ENCODE results near the gene KCNK17.

The KCNK17 gene

DNA sequence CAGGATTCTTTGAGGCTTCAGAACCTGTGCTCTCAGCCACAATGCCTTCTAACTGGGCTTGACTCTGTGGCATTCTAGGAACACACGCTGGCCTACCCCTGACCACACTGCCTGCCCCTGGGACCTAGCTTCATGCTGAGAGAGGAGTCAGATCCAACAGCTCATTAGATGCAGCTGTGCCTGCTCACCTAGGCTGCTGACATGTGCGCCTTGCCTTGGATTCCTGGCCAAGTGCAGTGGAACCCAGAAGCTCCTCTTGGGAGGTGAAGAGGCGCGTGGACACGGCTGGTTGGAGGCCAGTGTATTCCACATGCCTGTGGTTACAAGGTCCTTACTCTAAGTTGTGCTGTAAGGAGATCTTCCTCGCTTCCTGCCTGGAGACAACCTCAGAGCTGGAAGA is 33.0 kb upstream of the KCNK17 start:
- TF ChIP-seq POLR2AphosphoS5 (IDR thresholded peaks at IDR 0.05; ENCODE audit: low read depth, low read length) (no peak), POLR2A (IDR thresholded peaks at IDR 0.05; ENCODE audit: low read depth, low read length) (no peak), TAF1 (IDR thresholded peaks at IDR 0.05; ENCODE audit: borderline replicate concordance, low read depth, low read length) (no peak)
- DNase-seq (ENCODE audit: insufficient read length), result no peak
- no peak for FAIRE-seq

DNA sequence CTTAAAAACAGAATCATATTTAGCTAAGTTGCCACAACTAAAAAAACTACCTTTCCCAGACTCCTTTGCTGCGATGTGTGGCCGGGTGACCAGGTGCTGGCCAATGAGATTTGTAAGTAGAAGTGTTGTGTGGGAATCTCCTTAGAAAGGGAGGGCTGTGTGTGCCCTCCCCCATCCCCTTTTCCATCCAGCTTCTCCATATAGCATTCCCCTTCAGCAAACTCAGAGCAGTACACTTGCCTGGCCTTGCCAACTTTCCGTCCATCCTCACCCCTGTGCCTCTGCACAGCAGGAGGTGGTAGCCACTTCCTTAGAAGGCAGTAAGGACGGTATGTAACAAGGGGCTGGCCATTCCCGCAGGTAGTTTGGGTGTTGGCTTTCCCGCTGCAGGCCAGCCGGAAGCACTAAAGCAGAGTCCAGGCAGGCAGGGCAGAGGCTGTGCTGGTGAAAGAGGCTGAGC is 30.6 kb upstream of the KCNK17 start:
- FAIRE-seq (no peak), DNase-seq (ENCODE audit: insufficient read length) (no peak)
- TF ChIP-seq POLR2AphosphoS5 (IDR thresholded peaks at IDR 0.05; ENCODE audit: low read depth, low read length) (no peak), TAF1 (IDR thresholded peaks at IDR 0.05; ENCODE audit: borderline replicate concordance, low read depth, low read length) (no peak), POLR2A (IDR thresholded peaks at IDR 0.05; ENCODE audit: low read depth, low read length) (no peak)

DNA sequence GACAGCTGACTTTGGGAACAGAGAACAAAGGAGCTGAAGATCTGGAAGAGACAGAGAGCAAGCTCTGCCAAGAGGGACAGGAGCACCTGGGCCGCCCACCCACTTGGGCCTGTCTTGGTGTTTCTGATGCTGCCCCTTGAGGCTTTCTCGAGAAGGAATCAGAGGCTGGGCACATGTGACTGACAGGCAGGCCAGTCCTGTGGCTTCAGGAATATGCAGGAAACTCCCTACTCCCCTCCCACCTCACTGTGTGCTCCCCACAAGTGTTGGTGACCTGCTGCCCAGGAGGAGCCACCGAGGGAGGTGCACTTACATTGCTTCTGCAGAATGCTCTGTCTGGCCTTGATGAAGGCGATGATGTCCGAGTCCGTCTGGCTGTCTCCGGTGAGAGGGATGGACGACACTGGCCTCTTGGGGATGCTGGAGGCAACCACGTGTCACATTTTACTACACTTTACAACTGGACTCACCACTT is 29.2 kb upstream of the KCNK17 start:
- no peak for DNase-seq (ENCODE audit: insufficient read length)
- no peak for TF ChIP-seq POLR2A (IDR thresholded peaks at IDR 0.05; ENCODE audit: low read depth, low read length)
- no peak for TF ChIP-seq TAF1 (IDR thresholded peaks at IDR 0.05; ENCODE audit: borderline replicate concordance, low read depth, low read length)
- TF ChIP-seq POLR2AphosphoS5 (IDR thresholded peaks at IDR 0.05; ENCODE audit: low read depth, low read length), result no peak
- peak; percentile 60 for FAIRE-seq

DNA sequence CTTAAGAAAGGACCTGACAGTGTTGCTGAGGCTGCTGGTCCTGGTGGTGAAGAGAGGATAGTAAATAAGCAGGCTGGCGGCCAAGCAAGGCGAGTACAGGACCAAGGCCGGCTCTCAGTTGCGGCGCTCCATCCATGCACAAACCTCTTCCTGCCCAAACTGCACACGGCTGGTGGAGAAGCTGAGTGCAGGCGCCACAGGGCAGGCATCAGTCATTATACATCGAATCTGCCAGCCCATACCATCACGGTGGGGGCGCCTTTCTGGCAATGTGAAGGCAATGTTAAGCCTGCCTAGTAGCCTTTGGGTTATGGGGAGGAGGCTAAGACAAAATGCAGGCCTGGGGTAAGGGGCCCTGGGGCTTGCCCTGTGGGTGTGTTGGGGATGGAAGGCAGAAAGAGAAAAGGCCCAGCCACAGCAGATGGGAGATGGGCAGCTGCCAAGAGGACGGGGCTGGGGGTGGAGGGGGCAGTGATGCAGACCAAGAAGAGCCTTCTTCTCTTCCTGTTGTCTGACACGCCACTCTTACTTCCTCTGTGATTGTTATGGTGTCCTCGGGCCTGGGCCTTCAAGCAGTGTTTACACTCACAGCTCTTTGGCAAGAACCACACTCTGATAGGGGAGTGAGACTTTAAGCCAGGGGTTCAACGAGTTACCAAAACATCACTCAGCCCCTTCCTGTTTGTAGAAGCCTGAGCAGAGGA is 28.6 kb upstream of the KCNK17 start:
- FAIRE-seq (no peak), DNase-seq (ENCODE audit: insufficient read length) (no peak)

DNA sequence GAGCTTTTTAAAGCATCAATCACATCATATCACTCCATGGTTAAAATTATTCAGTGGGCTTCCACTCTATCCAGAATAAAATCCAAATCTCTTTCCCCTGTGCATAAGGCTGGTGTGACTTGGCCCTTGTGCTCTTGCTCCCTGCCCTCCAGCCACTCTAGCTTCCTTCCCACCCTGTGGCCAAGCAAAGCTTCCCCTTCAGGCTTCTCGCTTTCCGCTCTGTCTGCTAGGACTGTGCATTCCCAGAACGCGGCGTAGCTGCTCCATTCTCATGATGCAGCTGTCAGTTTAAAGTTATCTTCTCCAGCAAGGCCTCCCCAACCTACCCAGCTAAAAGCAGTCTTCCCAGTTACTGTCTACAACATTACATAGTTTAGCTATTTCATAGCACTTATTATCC is 27.7 kb upstream of the KCNK17 start:
- TF ChIP-seq TAF1 (IDR thresholded peaks at IDR 0.05; ENCODE audit: borderline replicate concordance, low read depth, low read length), result no peak
- TF ChIP-seq POLR2AphosphoS5 (IDR thresholded peaks at IDR 0.05; ENCODE audit: low read depth, low read length), result no peak
- no peak for TF ChIP-seq POLR2A (IDR thresholded peaks at IDR 0.05; ENCODE audit: low read depth, low read length)
- no peak for FAIRE-seq
- no peak for DNase-seq (ENCODE audit: insufficient read length)

More for the DNA sequence above, 28.6 kb upstream of the KCNK17 start:
- no peak for TF ChIP-seq TAF1 (IDR thresholded peaks at IDR 0.05; ENCODE audit: borderline replicate concordance, low read depth, low read length)
- no peak for TF ChIP-seq POLR2AphosphoS5 (IDR thresholded peaks at IDR 0.05; ENCODE audit: low read depth, low read length)
- TF ChIP-seq POLR2A (IDR thresholded peaks at IDR 0.05; ENCODE audit: low read depth, low read length), result no peak

DNA sequence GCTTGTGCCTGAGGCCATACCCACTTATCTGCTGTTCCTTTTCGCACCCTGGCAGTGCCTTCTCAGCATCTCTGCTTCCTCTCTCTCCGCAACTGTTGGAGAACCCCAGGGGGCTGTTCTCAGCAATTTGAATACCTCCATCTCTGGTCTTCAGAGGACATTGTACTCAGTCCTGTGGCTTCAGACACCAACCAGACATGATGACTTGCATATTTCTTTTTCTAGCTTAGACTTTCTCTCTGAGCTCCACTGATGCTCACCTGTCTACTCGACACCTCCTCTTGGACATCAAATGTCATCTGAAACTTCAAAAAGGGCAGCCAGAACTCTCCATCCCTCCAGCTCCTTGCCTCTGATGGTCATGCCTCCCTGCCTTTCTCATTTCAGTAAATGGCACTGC is 27.1 kb upstream of the KCNK17 start:
- TF ChIP-seq POLR2A (IDR thresholded peaks at IDR 0.05; ENCODE audit: low read depth, low read length) (no peak), TAF1 (IDR thresholded peaks at IDR 0.05; ENCODE audit: borderline replicate concordance, low read depth, low read length) (no peak), POLR2AphosphoS5 (IDR thresholded peaks at IDR 0.05; ENCODE audit: low read depth, low read length) (no peak)
- FAIRE-seq, result no peak
- DNase-seq (ENCODE audit: insufficient read length), result no peak

DNA sequence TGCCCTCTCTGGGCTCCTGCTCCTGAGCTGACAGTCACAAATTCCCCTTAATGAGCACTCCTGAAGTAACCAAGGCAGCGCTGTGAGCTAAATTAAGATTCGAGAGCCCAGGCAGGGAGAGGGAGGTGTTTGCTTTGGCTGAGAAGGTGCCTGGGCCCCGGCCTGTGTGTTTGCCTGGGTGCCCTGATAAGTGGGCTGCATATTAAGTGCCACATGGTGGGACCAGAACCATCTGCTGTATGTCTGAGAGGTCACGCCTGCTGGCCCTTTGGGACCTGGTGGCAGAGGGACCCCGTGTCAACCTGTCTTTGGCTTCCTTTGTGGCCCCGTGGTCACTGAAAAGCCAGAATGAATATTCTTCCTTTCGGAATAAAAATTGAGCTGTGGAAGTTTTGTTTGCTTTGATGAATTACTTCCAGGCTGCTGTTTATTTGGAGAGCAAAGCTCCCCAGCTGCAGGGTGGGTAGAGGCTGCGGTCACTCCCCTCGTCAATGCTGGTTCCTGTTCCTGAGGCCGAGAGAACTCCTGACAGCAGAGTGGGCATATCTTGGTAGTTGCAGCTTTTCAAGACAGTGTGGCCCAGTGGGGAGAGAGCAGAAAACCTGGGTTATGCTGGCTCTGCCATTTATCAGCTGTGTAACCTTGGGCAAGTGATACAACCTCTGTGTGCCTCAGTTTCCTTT is 25.8 kb upstream of the KCNK17 start:
- DNase-seq (ENCODE audit: insufficient read length) (no peak), FAIRE-seq (no peak)

DNA sequence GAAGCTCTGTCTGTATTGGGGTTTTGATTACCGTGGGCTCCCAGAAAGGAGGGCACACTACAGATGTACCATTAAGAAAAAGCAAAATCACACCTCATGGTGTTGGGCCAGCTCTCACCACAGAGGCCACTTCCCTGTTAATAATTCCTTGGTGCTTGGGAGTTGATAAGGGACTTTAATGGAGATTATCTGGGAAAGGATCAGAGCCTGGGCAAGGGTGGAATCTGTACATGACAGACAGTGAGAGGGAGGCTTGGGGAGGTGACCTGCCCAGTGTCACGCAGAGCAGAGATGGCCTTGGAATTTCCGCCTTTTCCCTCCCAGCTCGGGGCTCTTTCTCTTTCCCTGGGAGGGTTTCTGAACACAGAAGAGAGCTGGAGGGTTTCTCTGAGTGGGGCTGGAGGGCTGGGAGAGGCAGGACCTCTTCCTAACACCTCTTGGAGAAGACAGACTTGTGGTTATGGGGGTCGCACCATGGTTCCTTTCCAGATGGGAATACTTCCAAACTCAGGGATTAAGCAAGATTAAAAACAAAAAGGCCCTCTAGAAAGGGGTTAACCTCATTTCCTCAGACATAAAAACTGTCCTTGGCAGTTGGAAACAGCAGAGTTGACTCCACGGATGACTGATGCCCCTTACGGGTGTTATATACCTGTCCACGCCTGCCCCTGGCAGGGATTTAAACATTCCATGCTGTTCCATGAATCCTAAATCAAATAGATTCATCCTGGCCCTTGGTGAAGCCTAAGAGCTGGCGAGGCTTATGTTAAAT is 25.1 kb upstream of the KCNK17 start:
- FAIRE-seq (no peak), DNase-seq (ENCODE audit: insufficient read length) (no peak)
- TF ChIP-seq POLR2AphosphoS5 (IDR thresholded peaks at IDR 0.05; ENCODE audit: low read depth, low read length) (no peak), TAF1 (IDR thresholded peaks at IDR 0.05; ENCODE audit: borderline replicate concordance, low read depth, low read length) (no peak), POLR2A (IDR thresholded peaks at IDR 0.05; ENCODE audit: low read depth, low read length) (no peak)

More for the DNA sequence above, 25.8 kb upstream of the KCNK17 start:
- TF ChIP-seq POLR2AphosphoS5 (IDR thresholded peaks at IDR 0.05; ENCODE audit: low read depth, low read length), result no peak
- no peak for TF ChIP-seq TAF1 (IDR thresholded peaks at IDR 0.05; ENCODE audit: borderline replicate concordance, low read depth, low read length)
- TF ChIP-seq POLR2A (IDR thresholded peaks at IDR 0.05; ENCODE audit: low read depth, low read length), result no peak

DNA sequence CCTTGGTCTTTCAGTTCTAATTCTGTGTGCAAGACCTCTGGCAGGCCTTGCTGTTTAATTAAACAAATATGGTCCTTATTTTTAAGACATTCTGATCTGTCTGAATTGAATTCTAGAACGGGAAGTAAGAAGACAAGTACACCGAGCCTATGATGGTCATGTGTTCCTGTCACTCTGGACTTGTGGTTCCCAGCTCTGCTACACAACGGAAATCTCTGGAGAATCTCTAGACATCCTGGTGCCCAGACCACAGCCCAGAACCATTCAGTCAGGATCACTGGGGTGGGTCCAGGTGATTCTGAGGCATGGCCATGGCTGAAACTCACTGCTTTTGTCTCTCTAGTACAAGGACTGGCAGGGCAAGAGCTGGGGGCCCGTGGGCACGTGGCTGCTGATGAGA is 24.2 kb upstream of the KCNK17 start:
- no peak for DNase-seq (ENCODE audit: insufficient read length)
- no peak for FAIRE-seq
- TF ChIP-seq TAF1 (IDR thresholded peaks at IDR 0.05; ENCODE audit: borderline replicate concordance, low read depth, low read length) (no peak), POLR2AphosphoS5 (IDR thresholded peaks at IDR 0.05; ENCODE audit: low read depth, low read length) (no peak), POLR2A (IDR thresholded peaks at IDR 0.05; ENCODE audit: low read depth, low read length) (no peak)

DNA sequence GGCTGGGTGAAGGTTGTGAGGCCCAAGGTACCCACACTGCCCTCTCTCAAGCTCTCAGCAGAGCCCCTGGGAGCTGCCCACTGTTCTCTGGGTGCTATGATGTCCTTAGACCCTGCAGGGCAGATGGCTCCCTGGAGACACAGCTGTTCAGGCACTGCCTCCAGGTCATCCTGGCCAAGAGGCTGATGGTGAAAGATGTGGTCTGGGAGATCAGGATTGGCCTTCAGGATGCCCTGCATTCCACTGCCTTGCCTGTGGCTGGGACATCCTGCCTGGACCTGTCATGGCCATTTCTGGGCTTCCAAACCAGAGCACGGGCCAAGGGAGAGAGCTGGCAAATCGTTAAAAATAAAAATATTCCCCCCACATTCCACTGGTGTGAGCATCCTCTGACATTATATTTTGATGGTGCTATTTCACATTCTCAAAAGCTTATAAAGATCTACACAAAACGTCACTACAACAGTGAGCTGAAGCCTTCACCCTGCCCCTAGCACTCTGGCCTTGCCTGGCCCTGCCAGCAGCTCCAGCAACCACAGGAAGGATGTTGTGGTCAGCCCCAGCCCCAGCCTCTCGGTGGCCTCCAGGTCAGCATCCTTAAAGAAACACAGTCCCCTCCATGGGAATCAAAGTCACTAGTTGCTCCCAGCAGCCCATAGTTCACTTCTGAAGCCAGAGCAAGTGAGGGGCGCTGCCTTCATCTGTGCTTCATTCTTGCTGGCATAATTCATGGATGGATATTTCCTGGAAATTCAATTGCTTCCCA is 21.7 kb upstream of the KCNK17 start:
- no peak for DNase-seq (ENCODE audit: insufficient read length)
- TF ChIP-seq TAF1 (IDR thresholded peaks at IDR 0.05; ENCODE audit: borderline replicate concordance, low read depth, low read length) (no peak), POLR2AphosphoS5 (IDR thresholded peaks at IDR 0.05; ENCODE audit: low read depth, low read length) (no peak), POLR2A (IDR thresholded peaks at IDR 0.05; ENCODE audit: low read depth, low read length) (no peak)
- FAIRE-seq, result no peak

Measured in GM12892 (cell line).